Measurements from ENCODE around the gene SLC6A3. TPM values are rescaled to one million over a fixed set of nuclear protein-coding genes. Genes with fewer than 3 reads are reported as not detected.

Gene SLC6A3
- total and polyA plus RNA-seq, 5 donors from 2014 or later = 0.27 TPM; not detected in 4

- no peaks in the 10 kb centered on the region for H3K9me3 ChIP-seq (ENCODE audit: control insufficient read depth in 2 of 2, low read length in 2 of 2)
- H3K36me3 Mint-ChIP-seq = no peaks in the 10 kb centered on the region
- ATAC-seq (ENCODE audit: low read depth in 2 of 2) = no peak
- H3K27ac ChIP-seq (ENCODE audit: insufficient read depth, low read length, poor library complexity, severe bottlenecking) = no peak overlapping the region
- no peaks in the 10 kb centered on the region for H3K36me3 ChIP-seq (ENCODE audit: control insufficient read depth, insufficient read depth, low read length)
- peaks cover 0 to 24% (median 12%) of the 10 kb centered on the region in 4 donors for H3K4me1 Mint-ChIP-seq
- no peaks in the 10 kb centered on the region for H3K9me3 Mint-ChIP-seq
- DNase-seq = no peak
- H3K4me1 ChIP-seq (ENCODE audit: control insufficient read depth, insufficient read depth, low read length, poor library complexity, severe bottlenecking) = peaks cover 12% of the 10 kb centered on the region
- H3K27ac Mint-ChIP-seq = peak overlapping the region in 1 of 3 donors; percentile 51
- H3K27me3 Mint-ChIP-seq = peaks cover 5% of the 10 kb centered on the region
- H3K4me3 Mint-ChIP-seq = no peak overlapping the region
- peaks cover 2% of the 10 kb centered on the region for H3K27me3 ChIP-seq (ENCODE audit: control insufficient read depth, insufficient read depth, low read length)
- H3K4me3 ChIP-seq (ENCODE audit: low read depth, low read length) = no peak overlapping the region
Measured at GRCh38 chr5:1390333-1390732, 54.9 kb downstream of the SLC6A3 start.

DNA sequence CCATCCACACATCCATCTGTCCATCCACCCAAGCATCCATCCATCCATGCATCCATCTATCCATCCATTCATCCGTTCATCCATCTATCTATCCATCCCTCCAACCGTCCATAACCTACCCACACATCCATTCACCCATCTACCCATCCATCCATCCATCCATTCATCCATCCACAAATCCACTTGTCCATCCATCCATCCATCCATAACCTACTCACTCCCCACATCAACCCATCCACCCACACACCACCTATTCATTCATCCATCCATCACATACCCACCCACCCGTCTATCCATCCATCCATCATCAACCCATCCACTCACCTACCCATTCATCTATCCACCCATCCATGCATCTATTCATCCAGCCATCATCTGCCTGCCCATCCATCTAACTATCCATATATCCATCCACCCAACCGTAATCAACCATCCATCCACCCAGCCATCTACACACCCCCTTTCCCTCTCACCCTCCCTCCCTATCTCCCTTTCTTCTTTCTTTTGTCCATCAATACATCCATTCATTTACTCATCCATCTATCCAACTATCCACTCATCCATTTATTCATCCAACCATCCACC, 56.8 kb downstream of the SLC6A3 start:
- no peak for ATAC-seq (ENCODE audit: low read depth in 2 of 2)
- Mint-ChIP-seq H3K4me1 (peaks cover 0 to 27% (median 15%) of the 10 kb centered on the region in 4 donors), H3K9me3 (no peaks in the 10 kb centered on the region), H3K27me3 (peaks cover 5% of the 10 kb centered on the region), H3K27ac (peak overlapping the region; percentile 4 to 99 (median 71)), H3K36me3 (no peaks in the 10 kb centered on the region), H3K4me3 (peak overlapping the region in 2 of 4 donors; percentile 23 to 50)
- Histone ChIP-seq H3K36me3 (ENCODE audit: control insufficient read depth, insufficient read depth, low read length) (no peaks in the 10 kb centered on the region), H3K27me3 (ENCODE audit: control insufficient read depth, insufficient read depth, low read length) (peaks cover 2% of the 10 kb centered on the region), H3K9me3 (ENCODE audit: control insufficient read depth in 2 of 2, low read length in 2 of 2) (no peaks in the 10 kb centered on the region), H3K4me3 (ENCODE audit: low read depth, low read length) (no peak overlapping the region), H3K4me1 (ENCODE audit: control insufficient read depth, insufficient read depth, low read length, poor library complexity, severe bottlenecking) (peaks cover 16% of the 10 kb centered on the region), H3K27ac (ENCODE audit: insufficient read depth, low read length, poor library complexity, severe bottlenecking) (no peak overlapping the region)
- DNase-seq = no peak

- H3K4me1 ChIP-seq (ENCODE audit: control insufficient read depth, insufficient read depth, low read length, poor library complexity, severe bottlenecking) = peaks cover 16% of the 10 kb centered on the region
- no peak overlapping the region for H3K27ac ChIP-seq (ENCODE audit: insufficient read depth, low read length, poor library complexity, severe bottlenecking)
- H3K9me3 Mint-ChIP-seq = no peaks in the 10 kb centered on the region
- no peaks in the 10 kb centered on the region for H3K9me3 ChIP-seq (ENCODE audit: control insufficient read depth in 2 of 2, low read length in 2 of 2)
- H3K27me3 ChIP-seq (ENCODE audit: control insufficient read depth, insufficient read depth, low read length) = peaks cover 2% of the 10 kb centered on the region
- ATAC-seq (ENCODE audit: low read depth in 2 of 2) (no peak), DNase-seq (no peak)
- H3K4me1 Mint-ChIP-seq = peaks cover 0 to 27% (median 15%) of the 10 kb centered on the region in 4 donors
- peak overlapping the region; percentile 97 to 99 (median 98) for H3K4me3 Mint-ChIP-seq
- no peaks in the 10 kb centered on the region for H3K36me3 Mint-ChIP-seq
- peaks cover 5% of the 10 kb centered on the region for H3K27me3 Mint-ChIP-seq
- no peaks in the 10 kb centered on the region for H3K36me3 ChIP-seq (ENCODE audit: control insufficient read depth, insufficient read depth, low read length)
- no peak overlapping the region for H3K4me3 ChIP-seq (ENCODE audit: low read depth, low read length)
- peak overlapping the region in 2 of 3 donors; percentile 99 to 100 for H3K27ac Mint-ChIP-seq
Measured at GRCh38 chr5:1387876-1388275, 57.4 kb downstream of the SLC6A3 start.

GRCh38 chr5:1387059-1387755, 58.0 kb downstream of the SLC6A3 start:
- peaks cover 5% of the 10 kb centered on the region for H3K27me3 Mint-ChIP-seq

GRCh38 chr5:1386274-1386717, 58.9 kb downstream of the SLC6A3 start:
- Histone ChIP-seq H3K4me1 (ENCODE audit: control insufficient read depth, insufficient read depth, low read length, poor library complexity, severe bottlenecking) (peaks cover 16% of the 10 kb centered on the region), H3K9me3 (ENCODE audit: control insufficient read depth in 2 of 2, low read length in 2 of 2) (no peaks in the 10 kb centered on the region), H3K27ac (ENCODE audit: insufficient read depth, low read length, poor library complexity, severe bottlenecking) (peak overlapping the region; percentile 91), H3K4me3 (ENCODE audit: low read depth, low read length) (peak overlapping the region; percentile 55), H3K27me3 (ENCODE audit: control insufficient read depth, insufficient read depth, low read length) (peaks cover 2% of the 10 kb centered on the region), H3K36me3 (ENCODE audit: control insufficient read depth, insufficient read depth, low read length) (no peaks in the 10 kb centered on the region)
- peaks cover 0 to 27% (median 17%) of the 10 kb centered on the region in 4 donors for H3K4me1 Mint-ChIP-seq
- H3K27me3 Mint-ChIP-seq = peaks cover 5% of the 10 kb centered on the region
- DNase-seq (peak; percentile 61 to 90 (median 88)), ATAC-seq (ENCODE audit: low read depth in 2 of 2) (peak; percentile 82)
- peak overlapping the region; percentile 97 to 99 (median 98) for H3K4me3 Mint-ChIP-seq
- peaks cover 0 to 1% (median 0%) of the 10 kb centered on the region in 7 donors for H3K9me3 Mint-ChIP-seq
- peak overlapping the region; percentile 99 to 100 (median 100) for H3K27ac Mint-ChIP-seq
- no peaks in the 10 kb centered on the region for H3K36me3 Mint-ChIP-seq

More at GRCh38 chr5:1387059-1387755, 58.0 kb downstream of the SLC6A3 start:
- no peaks in the 10 kb centered on the region for H3K9me3 ChIP-seq (ENCODE audit: control insufficient read depth in 2 of 2, low read length in 2 of 2)
- H3K36me3 Mint-ChIP-seq = no peaks in the 10 kb centered on the region
- H3K9me3 Mint-ChIP-seq = no peaks in the 10 kb centered on the region
- peak overlapping the region; percentile 97 to 99 (median 98) for H3K4me3 Mint-ChIP-seq
- no peak overlapping the region for H3K4me3 ChIP-seq (ENCODE audit: low read depth, low read length)
- H3K4me1 ChIP-seq (ENCODE audit: control insufficient read depth, insufficient read depth, low read length, poor library complexity, severe bottlenecking) = peaks cover 16% of the 10 kb centered on the region
- H3K27me3 ChIP-seq (ENCODE audit: control insufficient read depth, insufficient read depth, low read length) = peaks cover 2% of the 10 kb centered on the region
- H3K4me1 Mint-ChIP-seq = peaks cover 0 to 27% (median 15%) of the 10 kb centered on the region in 4 donors
- peak overlapping the region; percentile 99 to 100 (median 100) for H3K27ac Mint-ChIP-seq
- no peaks in the 10 kb centered on the region for H3K36me3 ChIP-seq (ENCODE audit: control insufficient read depth, insufficient read depth, low read length)
- H3K27ac ChIP-seq (ENCODE audit: insufficient read depth, low read length, poor library complexity, severe bottlenecking) = peak overlapping the region; percentile 91
- ATAC-seq (ENCODE audit: low read depth in 2 of 2) (no peak), DNase-seq (no peak)

- Mint-ChIP-seq H3K27me3 (peaks cover 5% of the 10 kb centered on the region), H3K36me3 (no peaks in the 10 kb centered on the region), H3K27ac (peak overlapping the region; percentile 99 to 100 (median 100)), H3K4me3 (peak overlapping the region; percentile 97 to 99 (median 98)), H3K9me3 (peaks cover 0 to 1% (median 0%) of the 10 kb centered on the region in 7 donors), H3K4me1 (peaks cover 0 to 27% (median 19%) of the 10 kb centered on the region in 4 donors)
- Histone ChIP-seq H3K27ac (ENCODE audit: insufficient read depth, low read length, poor library complexity, severe bottlenecking) (peak overlapping the region; percentile 91), H3K4me3 (ENCODE audit: low read depth, low read length) (peak overlapping the region; percentile 65), H3K4me1 (ENCODE audit: control insufficient read depth, insufficient read depth, low read length, poor library complexity, severe bottlenecking) (peaks cover 16% of the 10 kb centered on the region), H3K27me3 (ENCODE audit: control insufficient read depth, insufficient read depth, low read length) (peaks cover 2% of the 10 kb centered on the region), H3K36me3 (ENCODE audit: control insufficient read depth, insufficient read depth, low read length) (no peaks in the 10 kb centered on the region), H3K9me3 (ENCODE audit: control insufficient read depth in 2 of 2, low read length in 2 of 2) (no peaks in the 10 kb centered on the region)
- DNase-seq (peak; percentile 72 to 88 (median 79)), ATAC-seq (ENCODE audit: low read depth in 2 of 2) (peak; percentile 86 to 88)
Measured at GRCh38 chr5:1385395-1386273, 59.6 kb downstream of the SLC6A3 start.

DNA sequence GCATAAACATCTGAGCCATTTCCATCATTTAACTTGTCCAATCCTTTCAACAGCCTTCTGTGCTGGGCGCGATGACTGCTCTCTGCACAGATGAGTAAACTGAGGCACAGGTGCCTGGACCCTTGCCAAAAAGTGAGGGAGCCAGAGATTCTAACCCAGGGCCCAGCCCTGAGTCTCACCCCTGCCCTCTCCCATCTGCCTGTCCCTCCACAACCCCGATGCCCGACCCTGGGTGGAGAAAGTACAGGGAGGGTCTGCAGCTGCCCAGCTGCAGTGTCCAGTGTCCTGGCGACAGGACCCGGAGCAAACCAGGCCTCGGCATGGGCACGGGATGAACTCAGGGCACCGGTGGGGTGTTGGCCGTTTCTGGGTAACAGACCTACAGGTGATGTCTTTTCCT, 60.7 kb downstream of the SLC6A3 start:
- DNase-seq = no peak
- Histone ChIP-seq H3K4me3 (ENCODE audit: low read depth, low read length) (no peak overlapping the region), H3K27ac (ENCODE audit: insufficient read depth, low read length, poor library complexity, severe bottlenecking) (no peak overlapping the region), H3K4me1 (ENCODE audit: control insufficient read depth, insufficient read depth, low read length, poor library complexity, severe bottlenecking) (peaks cover 20% of the 10 kb centered on the region), H3K9me3 (ENCODE audit: control insufficient read depth in 2 of 2, low read length in 2 of 2) (no peaks in the 10 kb centered on the region), H3K36me3 (ENCODE audit: control insufficient read depth, insufficient read depth, low read length) (no peaks in the 10 kb centered on the region), H3K27me3 (ENCODE audit: control insufficient read depth, insufficient read depth, low read length) (peaks cover 2% of the 10 kb centered on the region)
- Mint-ChIP-seq H3K27ac (no peak overlapping the region), H3K4me3 (peak overlapping the region in 2 of 4 donors; percentile 82 to 97), H3K9me3 (peaks cover 0 to 1% (median 0%) of the 10 kb centered on the region in 7 donors), H3K36me3 (no peaks in the 10 kb centered on the region), H3K4me1 (peaks cover 0 to 33% (median 19%) of the 10 kb centered on the region in 4 donors), H3K27me3 (no peaks in the 10 kb centered on the region)
- no peak for ATAC-seq (ENCODE audit: low read depth in 2 of 2)

Data from CD4-positive, CD25-positive, alpha-beta regulatory T cell (primary cell).